ENCODE results near the gene APOBEC3A. TPM values are rescaled to one million over a fixed set of nuclear protein-coding genes. Genes with fewer than 3 reads are reported as not detected.

Gene APOBEC3A
- total RNA-seq, 1 donor from 2014 or later, result not detected

DNA sequence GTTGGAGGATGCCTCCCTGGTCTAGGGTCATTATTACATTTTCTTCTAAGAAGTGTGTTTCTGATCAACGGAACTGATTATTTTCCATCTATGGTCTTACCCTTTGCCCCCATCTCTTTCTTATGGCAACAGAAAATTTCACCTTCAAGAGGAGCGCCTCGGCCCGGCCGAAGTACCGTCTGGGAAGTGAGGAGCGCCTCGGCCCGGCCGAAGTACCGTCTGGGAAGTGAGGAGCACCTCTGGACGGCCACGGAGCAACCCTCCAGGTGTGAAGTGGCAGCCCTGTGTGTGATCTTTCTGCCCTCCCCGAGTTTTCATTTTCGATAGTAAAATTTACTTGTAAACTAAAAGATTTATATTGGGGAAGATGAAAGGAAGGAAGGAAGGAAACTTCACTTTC lies 53.5 kb downstream of the APOBEC3A start:
- H3K27me3 ChIP-seq (ENCODE audit: control insufficient read depth, insufficient read depth, low read length), result no peaks in the 10 kb centered on the region
- TF ChIP-seq, protein P1, sequence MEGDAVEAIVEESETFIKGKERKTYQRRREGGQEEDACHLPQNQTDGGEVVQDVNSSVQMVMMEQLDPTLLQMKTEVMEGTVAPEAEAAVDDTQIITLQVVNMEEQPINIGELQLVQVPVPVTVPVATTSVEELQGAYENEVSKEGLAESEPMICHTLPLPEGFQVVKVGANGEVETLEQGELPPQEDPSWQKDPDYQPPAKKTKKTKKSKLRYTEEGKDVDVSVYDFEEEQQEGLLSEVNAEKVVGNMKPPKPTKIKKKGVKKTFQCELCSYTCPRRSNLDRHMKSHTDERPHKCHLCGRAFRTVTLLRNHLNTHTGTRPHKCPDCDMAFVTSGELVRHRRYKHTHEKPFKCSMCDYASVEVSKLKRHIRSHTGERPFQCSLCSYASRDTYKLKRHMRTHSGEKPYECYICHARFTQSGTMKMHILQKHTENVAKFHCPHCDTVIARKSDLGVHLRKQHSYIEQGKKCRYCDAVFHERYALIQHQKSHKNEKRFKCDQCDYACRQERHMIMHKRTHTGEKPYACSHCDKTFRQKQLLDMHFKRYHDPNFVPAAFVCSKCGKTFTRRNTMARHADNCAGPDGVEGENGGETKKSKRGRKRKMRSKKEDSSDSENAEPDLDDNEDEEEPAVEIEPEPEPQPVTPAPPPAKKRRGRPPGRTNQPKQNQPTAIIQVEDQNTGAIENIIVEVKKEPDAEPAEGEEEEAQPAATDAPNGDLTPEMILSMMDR (IDR thresholded peaks at IDR 0.05; ENCODE audit: insufficient read depth, low read length, severe bottlenecking), result no peak
- H3K4me3 ChIP-seq (ENCODE audit: low read depth, low read length), result no peak overlapping the region
- peaks cover 3% of the 10 kb centered on the region for H3K36me3 ChIP-seq (ENCODE audit: control insufficient read depth, insufficient read depth, low read length)
- no peak for DNase-seq (ENCODE audit: low read depth)
- FAIRE-seq, result no peak

Other genes with a start within 250 kb of the APOBEC3A start
- 46.3 and 51.6 TPM in 2 replicates for gene SUN2, start 201.6 kb upstream of the APOBEC3A start, total RNA-seq
- gene DNAL4, start 163.5 kb upstream of the APOBEC3A start, total RNA-seq, result 32.6 and 44.3 TPM in 2 replicates
- gene NPTXR, start 113.6 kb upstream of the APOBEC3A start, total RNA-seq, result under 0.01 TPM in 2 replicates
- 6.8 and 8.4 TPM in 2 replicates for gene CBX6, start 85.4 kb upstream of the APOBEC3A start, total RNA-seq
- 0.26 TPM in 1 of 2 replicates, not detected in the other for gene APOBEC3B, start 24.7 kb downstream of the APOBEC3A start, total RNA-seq
- gene APOBEC3C, start 56.6 kb downstream of the APOBEC3A start, total RNA-seq, result 4.1 and 4.2 TPM in 2 replicates
- 0.26 TPM in 1 of 2 replicates, not detected in the other for gene APOBEC3D, start 63.5 kb downstream of the APOBEC3A start, total RNA-seq
- gene APOBEC3F, start 83.3 kb downstream of the APOBEC3A start, total RNA-seq, result 0.79 and 2.0 TPM in 2 replicates
- gene APOBEC3G, start 119.7 kb downstream of the APOBEC3A start, total RNA-seq, result 1.2 and 3.4 TPM in 2 replicates
- gene APOBEC3H, start 139.6 kb downstream of the APOBEC3A start, total RNA-seq, result 0.13 and 0.26 TPM in 2 replicates
- gene CBX7, start 195.1 kb downstream of the APOBEC3A start, total RNA-seq, result 1.8 and 2.1 TPM in 2 replicates

All from bronchial epithelial cell (primary cell).